Vagina (tissue), 2 donors: ENCODE results near the gene MAPK8IP2.

ENCODE experiments used
- CTCF ChIP-seq, 3 experiments: fragments of 450-650 bp in 2 of 3; fragments of 200-600 bp in 1 of 3; sonication (generic) in 1 of 3; IDR thresholded peaks; one replicate each; pipeline ENCODE4 v1.5.1; 2017 to 2019; ENCODE audit warnings: antibody characterized with exemption in 3 of 3, mild to moderate bottlenecking in 2 of 3, moderate library complexity in 2 of 3
- POLR2A ChIP-seq, 2 donors: fragments of 450-650 bp; IDR thresholded peaks; one replicate each; pipeline ENCODE4 v1.6.1; 2017; ENCODE audit warnings: antibody characterized with exemption in 2 of 2, mild to moderate bottlenecking in 2 of 2, moderate library complexity in 2 of 2
- POLR2AphosphoS5 ChIP-seq, 2 donors: sonication (generic); formaldehyde crosslinking; IDR thresholded peaks; one replicate each; pipeline ENCODE4 v1.9.0; 2017; ENCODE audit warnings: antibody characterized with exemption in 2 of 2, mild to moderate bottlenecking in 2 of 2, low read depth in 1 of 2; ENCODE audit not compliant: insufficient read depth in 1 of 2

- TF ChIP-seq CTCF (IDR thresholded peaks at IDR 0.05) (no peak), POLR2A (IDR thresholded peaks at IDR 0.05) (no peak), POLR2AphosphoS5 (IDR thresholded peaks at IDR 0.05; ENCODE audit: insufficient read depth in 1 of 2, low read depth in 1 of 2) (no peak)
These were observed 18.6 kb upstream of the MAPK8IP2 start for GRCh38 chr22:50581950-50582492.
